ENCODE results near the gene ROBO2. TPM values are rescaled to one million over a fixed set of nuclear protein-coding genes. Genes with fewer than 3 reads are reported as not detected.

Gene ROBO2
- total and polyA plus RNA-seq, 2 experiments from 2014 or later, result 1.5 to 7.8 TPM

GRCh38 chr3:77122652-77123051, 82.8 kb downstream of the ROBO2 start:
- Histone ChIP-seq H3K27ac (ENCODE audit: low read depth) (no peak overlapping the region), H2AFZ (no peak overlapping the region), H3K9me2 (ENCODE audit: insufficient read depth) (no peaks in the 10 kb centered on the region), H3K79me2 (replicated peaks; ENCODE audit: insufficient read depth) (no peaks in the 10 kb centered on the region), H3F3A (replicated peaks; ENCODE audit: low read depth) (no peaks in the 10 kb centered on the region), H4K20me1 (replicated peaks; ENCODE audit: insufficient read depth) (no peaks in the 10 kb centered on the region), H3K4me1 (ENCODE audit: insufficient read depth) (no peaks in the 10 kb centered on the region), H3K4me2 (no peak overlapping the region), H3K36me3 (ENCODE audit: insufficient read depth) (no peaks in the 10 kb centered on the region), H3K27me3 (ENCODE audit: insufficient read depth) (no peaks in the 10 kb centered on the region), H3K4me3 (no peak overlapping the region)
- no peaks in the 10 kb centered on the region for H3K4me1 Mint-ChIP-seq
- ATAC-seq (no peak), DNase-seq (ENCODE audit: low spot score) (no peak)
- H3K27me3 Mint-ChIP-seq (ENCODE audit: insufficient read depth, low read depth, poor library complexity), result no peaks in the 10 kb centered on the region
- no peak overlapping the region for H3K4me3 Mint-ChIP-seq
- H3K9me3 Mint-ChIP-seq, result no peaks in the 10 kb centered on the region
- H3K36me3 Mint-ChIP-seq (ENCODE audit: low read depth), result no peaks in the 10 kb centered on the region
- no peak overlapping the region for H3K27ac Mint-ChIP-seq
- TF ChIP-seq CREB1 (CRISPR knock-in tag; IDR thresholded peaks at IDR 0.05; ENCODE audit: low read depth) (no peak), STAT1 (IDR thresholded peaks at IDR 0.05; ENCODE audit: unreplicated experiment) (no peak), EZH2phosphoT487 (IDR thresholded peaks at IDR 0.05; ENCODE audit: unreplicated experiment) (no peak), ETS1 (IDR thresholded peaks at IDR 0.05) (no peak), EZH2 (IDR thresholded peaks at IDR 0.05; ENCODE audit: low read depth, unreplicated experiment) (no peak), JUNB (IDR thresholded peaks at IDR 0.05; ENCODE audit: unreplicated experiment) (no peak), POLR2AphosphoS5 (IDR thresholded peaks at IDR 0.05; ENCODE audit: low read depth) (no peak)

- no peak for ATAC-seq
- H3K27me3 Mint-ChIP-seq (ENCODE audit: insufficient read depth, low read depth, poor library complexity), result no peaks in the 10 kb centered on the region
- H3K27ac Mint-ChIP-seq, result no peak overlapping the region
- Histone ChIP-seq H3K4me3 (no peak overlapping the region), H3K9me2 (ENCODE audit: insufficient read depth) (no peaks in the 10 kb centered on the region), H3K27ac (ENCODE audit: low read depth) (no peak overlapping the region), H2AFZ (no peak overlapping the region), H3K4me1 (ENCODE audit: insufficient read depth) (no peaks in the 10 kb centered on the region), H3K27me3 (ENCODE audit: insufficient read depth) (no peaks in the 10 kb centered on the region), H3F3A (replicated peaks; ENCODE audit: low read depth) (no peaks in the 10 kb centered on the region), H3K4me2 (no peak overlapping the region), H3K79me2 (replicated peaks; ENCODE audit: insufficient read depth) (no peaks in the 10 kb centered on the region), H3K36me3 (ENCODE audit: insufficient read depth) (no peaks in the 10 kb centered on the region), H4K20me1 (replicated peaks; ENCODE audit: insufficient read depth) (no peaks in the 10 kb centered on the region)
- no peaks in the 10 kb centered on the region for H3K9me3 Mint-ChIP-seq
- H3K4me1 Mint-ChIP-seq, result no peaks in the 10 kb centered on the region
- H3K4me3 Mint-ChIP-seq, result no peak overlapping the region
- no peaks in the 10 kb centered on the region for H3K36me3 Mint-ChIP-seq (ENCODE audit: low read depth)
- no peak for DNase-seq (ENCODE audit: low spot score)
- TF ChIP-seq REST (IDR thresholded peaks at IDR 0.05; ENCODE audit: unreplicated experiment), result no peak
- TF ChIP-seq CREB1 (CRISPR knock-in tag; IDR thresholded peaks at IDR 0.05; ENCODE audit: low read depth), result no peak
- TF ChIP-seq ZNF114 (CRISPR knock-in tag; IDR thresholded peaks at IDR 0.05), result no peak
- no peak for TF ChIP-seq POLR2AphosphoS5 (IDR thresholded peaks at IDR 0.05; ENCODE audit: low read depth)
- no peak for TF ChIP-seq JUNB (IDR thresholded peaks at IDR 0.05; ENCODE audit: unreplicated experiment)
- no peak for TF ChIP-seq NANOG (IDR thresholded peaks at IDR 0.05; ENCODE audit: borderline replicate concordance)
- TF ChIP-seq CTCF (conservative IDR thresholded peaks at IDR 0.05; ENCODE audit: low read depth in 2 of 2), result no peak
- no peak for TF ChIP-seq EZH2phosphoT487 (IDR thresholded peaks at IDR 0.05; ENCODE audit: unreplicated experiment)
- TF ChIP-seq ETS1 (IDR thresholded peaks at IDR 0.05), result no peak
Measured at GRCh38 chr3:77125966-77126365, 86.1 kb downstream of the ROBO2 start.
